ENCODE results near the gene TALDO1. TPM values are rescaled to one million over a fixed set of nuclear protein-coding genes. Genes with fewer than 3 reads are reported as not detected.
A peak's percentile ranks its signal among the peaks of the same experiment; 100 is the strongest.

Gene TALDO1
- total RNA-seq, 1 donor from 2014 or later, result 101 TPM

- peaks cover 24% of the 10 kb centered on the region for H4K20me1 ChIP-seq (ENCODE audit: low read depth)
- H2AFZ ChIP-seq (replicated peaks), result peak within 1 kb of the TSS; percentile 97
- peak within 1 kb of the TSS; percentile 91 for H3K9ac ChIP-seq
- Mint-ChIP-seq H3K27me3 (ENCODE audit: insufficient read depth, low read depth) (peaks cover 3% of the 10 kb centered on the region), H3K9me3 (no peaks in the 10 kb centered on the region), H3K4me3 (peak within 1 kb of the TSS; percentile 94), H3K36me3 (peaks cover 11% of the 10 kb centered on the region), H3K4me1 (peaks cover 27% of the 10 kb centered on the region), H3K27ac (peak within 1 kb of the TSS; percentile 95)
- TF ChIP-seq EZH2phosphoT487 (IDR thresholded peaks at IDR 0.05), result no peak
- no peak for TF ChIP-seq EZH2 (IDR thresholded peaks at IDR 0.05)
- no peak for TF ChIP-seq CTCF (IDR thresholded peaks at IDR 0.05)
- H3K4me2 ChIP-seq, result peak within 1 kb of the TSS; percentile 90
- H3K9me3 ChIP-seq (ENCODE audit: low read depth), result no peaks in the 10 kb centered on the region
- peak within 1 kb of the TSS; percentile 85 for H3K27ac ChIP-seq
- H3K36me3 ChIP-seq, result peaks cover 3% of the 10 kb centered on the region
- peaks cover 47% of the 10 kb centered on the region for H3K79me2 ChIP-seq (ENCODE audit: low read depth)
- H3K27me3 ChIP-seq, result no peaks in the 10 kb centered on the region
- peak; percentile 99 for DNase-seq (ENCODE audit: low spot score)
- H3K4me1 ChIP-seq, result peaks cover 15% of the 10 kb centered on the region
- H3K4me3 ChIP-seq, result peak within 1 kb of the TSS; percentile 86
- H3F3A ChIP-seq (ENCODE audit: low read depth), result peaks cover 62% of the 10 kb centered on the region
Observed at GRCh38 chr11:809287-810039, 62.2 kb downstream of the TALDO1 start, which contains the start of gene RPLP2. Gene RPLP2 (plus strand): TSS chr11:809967. CDS start chr11:810235, 268 bp downstream.

GRCh38 chr11:810040-810567, 62.8 kb downstream of the TALDO1 start:
- Histone ChIP-seq H3K4me2 (peak overlapping the region; percentile 90), H3F3A (ENCODE audit: low read depth) (peaks cover 65% of the 10 kb centered on the region), H3K79me2 (ENCODE audit: low read depth) (peaks cover 44% of the 10 kb centered on the region), H3K9ac (peak overlapping the region; percentile 91), H3K9me3 (ENCODE audit: low read depth) (no peaks in the 10 kb centered on the region), H2AFZ (replicated peaks) (no peak overlapping the region), H4K20me1 (ENCODE audit: low read depth) (peaks cover 24% of the 10 kb centered on the region), H3K4me1 (peaks cover 15% of the 10 kb centered on the region), H3K36me3 (peaks cover 3% of the 10 kb centered on the region), H3K27ac (no peak overlapping the region), H3K4me3 (peak overlapping the region; percentile 86), H3K27me3 (no peaks in the 10 kb centered on the region)
- no peak for DNase-seq (ENCODE audit: low spot score)
- H3K27ac Mint-ChIP-seq, result no peak overlapping the region
- no peaks in the 10 kb centered on the region for H3K9me3 Mint-ChIP-seq
- peaks cover 27% of the 10 kb centered on the region for H3K4me1 Mint-ChIP-seq
- H3K36me3 Mint-ChIP-seq, result peaks cover 11% of the 10 kb centered on the region
- H3K4me3 Mint-ChIP-seq, result peak overlapping the region; percentile 94
- TF ChIP-seq EZH2phosphoT487 (IDR thresholded peaks at IDR 0.05) (no peak), EZH2 (IDR thresholded peaks at IDR 0.05) (no peak), CTCF (IDR thresholded peaks at IDR 0.05) (no peak)
- peaks cover 5% of the 10 kb centered on the region for H3K27me3 Mint-ChIP-seq (ENCODE audit: insufficient read depth, low read depth)

GRCh38 chr11:811446-812245, 64.4 kb downstream of the TALDO1 start:
- Mint-ChIP-seq H3K27me3 (ENCODE audit: insufficient read depth, low read depth) (peaks cover 5% of the 10 kb centered on the region), H3K4me1 (peaks cover 21% of the 10 kb centered on the region), H3K27ac (no peak overlapping the region), H3K4me3 (peak overlapping the region; percentile 91), H3K9me3 (no peaks in the 10 kb centered on the region), H3K36me3 (peaks cover 13% of the 10 kb centered on the region)
- Histone ChIP-seq H4K20me1 (ENCODE audit: low read depth) (peaks cover 24% of the 10 kb centered on the region), H3K27ac (no peak overlapping the region), H3K4me2 (peak overlapping the region; percentile 90), H2AFZ (replicated peaks) (no peak overlapping the region), H3K79me2 (ENCODE audit: low read depth) (peaks cover 44% of the 10 kb centered on the region), H3K4me3 (peak overlapping the region; percentile 86), H3K4me1 (peaks cover 15% of the 10 kb centered on the region), H3K36me3 (peaks cover 3% of the 10 kb centered on the region), H3K9ac (no peak overlapping the region), H3K27me3 (no peaks in the 10 kb centered on the region), H3K9me3 (ENCODE audit: low read depth) (no peaks in the 10 kb centered on the region), H3F3A (ENCODE audit: low read depth) (peaks cover 60% of the 10 kb centered on the region)
- DNase-seq (ENCODE audit: low spot score), result no peak
- TF ChIP-seq CTCF (IDR thresholded peaks at IDR 0.05) (no peak), EZH2phosphoT487 (IDR thresholded peaks at IDR 0.05) (no peak), EZH2 (IDR thresholded peaks at IDR 0.05) (no peak)
